Activated CD8-positive, alpha-beta memory T cell treated with anti-CD3 and anti-CD28 coated beads, Interleukin-2, amount 50 U/mL, for 4 hours (primary cell): ENCODE measurements around the gene CCSER2.

Experiments used
- DNase-seq: peaks from one replicate; pipeline ENCODE4 v3.0.0-alpha.2; 2020

CCSER2 gene

DNA sequence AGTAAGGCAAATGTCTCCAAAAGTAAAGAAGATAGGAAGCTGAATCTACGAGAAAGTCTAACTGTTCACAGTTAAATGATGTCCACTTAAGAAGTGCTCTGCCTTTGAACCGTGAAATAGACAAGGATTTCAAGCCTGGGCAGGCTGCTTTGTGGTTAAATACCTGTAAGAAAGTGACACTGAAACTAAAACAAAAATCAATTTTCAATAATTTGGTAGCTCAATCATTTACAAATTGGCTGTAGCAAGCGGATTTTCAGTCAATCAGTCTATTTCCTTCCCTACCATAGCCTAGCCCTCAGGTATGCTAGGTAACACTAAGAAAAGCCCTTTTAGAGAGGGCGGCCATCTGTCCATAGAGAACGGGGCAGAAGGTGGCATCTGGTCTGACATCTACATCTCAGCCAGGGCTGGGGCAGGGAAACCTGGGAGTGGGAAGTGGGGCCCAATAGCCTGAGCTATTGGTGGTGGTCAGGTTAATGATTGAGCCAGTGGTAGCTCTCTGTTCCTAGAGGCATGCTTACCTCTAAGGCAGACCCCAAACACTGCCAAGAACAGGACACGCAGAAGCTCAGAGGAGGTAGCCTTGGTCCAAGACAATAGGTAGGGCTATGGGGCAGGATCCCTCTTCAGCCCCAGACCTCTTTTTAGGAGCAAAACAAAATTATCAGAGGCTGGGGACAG, 223.2 kb downstream of the CCSER2 start:
- no peak for DNase-seq

- DNase-seq = no peak
Measured at GRCh38 chr10:84552478-84552877, 224.1 kb downstream of the CCSER2 start.

DNA sequence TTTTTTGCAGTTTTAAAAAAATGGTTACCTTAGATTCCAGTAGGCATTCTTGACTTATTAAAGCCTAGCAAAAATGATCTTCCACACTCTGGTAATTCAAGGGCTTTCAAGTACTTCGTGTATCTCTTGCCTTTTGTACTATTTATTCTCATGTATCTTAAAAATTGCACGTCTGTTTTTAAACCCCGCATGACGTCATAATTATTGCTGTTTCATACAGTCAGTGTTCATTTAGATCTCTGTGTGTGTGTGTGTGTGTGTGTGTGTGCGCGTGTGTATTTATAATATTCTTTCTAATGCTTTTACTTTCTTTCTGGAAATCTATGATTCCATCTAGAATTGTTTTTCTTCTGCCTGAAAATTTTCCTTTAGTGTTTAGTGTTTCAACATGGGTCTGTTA, 234.2 kb downstream of the CCSER2 start:
- no peak for DNase-seq

GRCh38 chr10:84563355-84563754, 235.0 kb downstream of the CCSER2 start:
- DNase-seq = no peak

- DNase-seq = no peak
Measured at GRCh38 chr10:84563868-84564267, 235.5 kb downstream of the CCSER2 start.

- no peak for DNase-seq
Measured at GRCh38 chr10:84565881-84566582, 237.6 kb downstream of the CCSER2 start.

DNA sequence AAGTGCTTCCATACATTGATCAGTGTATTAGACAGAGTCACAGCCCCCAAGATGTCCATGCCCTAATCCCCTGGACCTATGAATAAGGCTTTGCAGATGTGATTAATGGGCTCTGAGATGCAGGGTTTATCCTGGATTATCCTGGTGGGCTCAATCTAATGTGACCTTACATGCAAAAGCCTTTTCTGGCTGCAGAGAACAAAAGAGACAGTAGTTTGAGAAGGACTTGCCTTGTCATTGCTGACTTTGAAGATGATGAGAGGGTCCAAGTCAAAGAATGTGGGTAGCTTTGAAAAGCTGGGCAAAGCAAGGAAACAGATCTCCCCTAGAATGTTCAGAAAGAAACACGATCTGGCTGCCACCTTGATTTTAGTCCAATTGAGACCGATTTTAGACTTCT, 238.7 kb downstream of the CCSER2 start:
- no peak for DNase-seq
